GM12878 (cell line): Measurements from ENCODE around the gene SPOCD1. TPM values are rescaled to one million over a fixed set of nuclear protein-coding genes. Genes with fewer than 3 reads are reported as not detected.

Experiments
- ATAC-seq: fragments of 200-7000 bp; cut with Tn5 transposase; 3 replicates; pipeline ENCODE4 v1.9.1; 2020; ENCODE audit warnings: mild to moderate bottlenecking, moderate library complexity
- BruUV-seq: library from RNA; stranded (reverse); fragments of 400-500 nt; replicated peaks from 2 replicates; lab custom pipeline; 2021; lab: Mats Ljungman, UMichigan
- CTCF ChIA-PET: fragments of 300-600 bp; sonication (Branson Sonifier 250); formaldehyde crosslinking; extraction: SDS; loops from one replicate; lab custom pipeline; 2021; ENCODE audit warnings: inconsistent platforms; lab: Yijun Ruan, JAX
- POLR2A ChIA-PET: fragments of 350-600 bp; formaldehyde crosslinking; extraction: SDS; loops from one replicate; lab custom pipeline; 2021; ENCODE audit warnings: inconsistent platforms; lab: Charles Lee
- RAD21 ChIA-PET: fragments of 300-600 bp; sonication (Branson Sonifier 250); formaldehyde crosslinking; loops from one replicate; lab custom pipeline; 2023; ENCODE audit warnings: antibody characterized with exemption; ENCODE audit not compliant: unreplicated experiment; lab: Charles Lee
- SMC1A ChIA-PET: fragments of 300-600 bp; sonication (Branson Sonifier 250); formaldehyde crosslinking; loops from one replicate; lab custom pipeline; 2023; ENCODE audit not compliant: unreplicated experiment, uncharacterized antibody; lab: Charles Lee
- DNase-seq: peaks from one replicate; pipeline ENCODE4 v3.0.0-alpha.2; 2011; ENCODE audit warnings: low read depth, low spot score
- FAIRE-seq: peaks from 3 replicates; lab custom pipeline; 2011; peaks lifted over from hg19 to GRCh38; lab: Jason Lieb, UNC
- H2AFZ ChIP-seq: 2 replicates; pipeline ENCODE4 v1.6.0; 2011; ENCODE audit warnings: low read depth, low read length, control low read depth; ENCODE audit not compliant: control insufficient read depth
- H3K27ac ChIP-seq: 2 replicates; pipeline ENCODE4 v1.5.1; 2011; ENCODE audit warnings: control low read depth; ENCODE audit not compliant: control insufficient read depth, insufficient read depth
- H3K27me3 ChIP-seq, 2 experiments: replicated peaks in 1 of 2; 2 replicates each; pipeline versions ENCODE4 v1.6.0 to v1.6.1; 2011; ENCODE audit warnings: low read length in 1 of 2; ENCODE audit not compliant: control insufficient read depth in 2 of 2, insufficient read depth in 2 of 2
- H3K36me3 ChIP-seq, 2 experiments: 2 replicates each; pipeline ENCODE4 v1.5.1; 2011; ENCODE audit warnings: low read length in 1 of 2; ENCODE audit not compliant: control insufficient read depth in 2 of 2, insufficient read depth in 2 of 2
- H3K4me1 ChIP-seq: 2 replicates; pipeline ENCODE4 v1.6.1; 2011; ENCODE audit warnings: mild to moderate bottlenecking, low read length, moderate library complexity, mixed read lengths; ENCODE audit not compliant: control insufficient read depth, insufficient read depth
- H3K4me2 ChIP-seq: 2 replicates; pipeline ENCODE4 v1.6.0; 2011; ENCODE audit warnings: control low read depth; ENCODE audit not compliant: control insufficient read depth, insufficient read depth
- H3K4me3 ChIP-seq: fragments of 200-600 bp; sonication (generic); 2 replicates; pipeline ENCODE4 v1.5.1; 2016
- H3K79me2 ChIP-seq: 2 replicates; pipeline ENCODE4 v1.6.0; 2011; ENCODE audit warnings: low read length; ENCODE audit not compliant: control insufficient read depth, insufficient read depth
- H3K9ac ChIP-seq: 2 replicates; pipeline ENCODE4 v1.8.0; 2011; ENCODE audit warnings: low read length, control low read depth, mixed read lengths; ENCODE audit not compliant: control insufficient read depth, insufficient read depth
- H3K9me3 ChIP-seq: replicated peaks from 3 replicates; pipeline ENCODE4 v1.5.1; 2011; ENCODE audit warnings: mild to moderate bottlenecking, low read length; ENCODE audit not compliant: control insufficient read depth, insufficient read depth
- H4K20me1 ChIP-seq: 2 replicates; pipeline ENCODE4 v1.6.0; 2011; ENCODE audit not compliant: control insufficient read depth, insufficient read depth
- BACH1 ChIP-seq: fragments of 450-650 bp; IDR thresholded peaks from 2 replicates; pipeline ENCODE4 v1.6.1; 2017; ENCODE audit warnings: mild to moderate bottlenecking, borderline replicate concordance
- BHLHE40 ChIP-seq, 2 experiments: fragments of 450-650 bp in 1 of 2; IDR thresholded peaks; 2 replicates each; pipeline ENCODE4 v1.6.1; 2011 to 2017; ENCODE audit warnings: low read depth in 2 of 2, borderline replicate concordance in 1 of 2, improper control_type of control experiment in 1 of 2, low read length in 1 of 2, mild to moderate bottlenecking in 1 of 2
- BRCA1 ChIP-seq: IDR thresholded peaks from 2 replicates; pipeline ENCODE4 v1.6.1; 2011; ENCODE audit warnings: low read depth, low read length, improper control_type of control experiment
- CHD1 ChIP-seq: IDR thresholded peaks from 2 replicates; pipeline ENCODE4 v1.6.1; 2012; ENCODE audit warnings: low read depth, low read length, improper control_type of control experiment
- CHD4 ChIP-seq: fragments of 200-600 bp; sonication (generic); IDR thresholded peaks from 2 replicates; pipeline ENCODE4 v1.6.1; 2016; ENCODE audit warnings: mild to moderate bottlenecking
- DPF2 ChIP-seq: fragments of 450-650 bp; IDR thresholded peaks from 2 replicates; pipeline ENCODE4 v1.6.1; 2017; ENCODE audit warnings: mild to moderate bottlenecking
- EZH2 ChIP-seq: IDR thresholded peaks from 2 replicates; pipeline ENCODE4 v1.6.1; 2012; ENCODE audit warnings: low read depth, mild to moderate bottlenecking, control low read depth, inconsistent platforms, low read length, borderline replicate concordance; ENCODE audit not compliant: control insufficient read depth
- PAX8 ChIP-seq: fragments of 450-650 bp; IDR thresholded peaks from 2 replicates; pipeline ENCODE4 v1.6.1; 2017; ENCODE audit warnings: mild to moderate bottlenecking, moderate library complexity
- RCOR1 ChIP-seq: conservative IDR thresholded peaks from 2 replicates; pipeline ENCODE4 v1.6.1; 2012; ENCODE audit warnings: low read depth, low read length, improper control_type of control experiment
- WGBS: methylation state at CpG from one replicate; pipeline ENCODE4 v1.1.6; 2016; ENCODE audit warnings: low lambda C conversion rate; ENCODE audit not compliant: insufficient replicate concordance, insufficient coverage; ENCODE audit errors: missing lambda C conversion rate; 5-methylcytosine and 5-hydroxymethylcytosine counted together
- in situ Hi-C: fragments of 300-500 bp; cut with MboI; formaldehyde crosslinking; loops from 9 replicates; pipeline ENCODE4 v1.14.3; 2018; ENCODE audit warnings: mixed read lengths
- intact Hi-C: fragments of 100-400 bp; cut with micrococcal nuclease; formaldehyde crosslinking; loops from one replicate; pipeline ENCODE4 v1.14.2; 2022; ENCODE audit not compliant: unreplicated experiment
- polyA plus RNA-seq, 11 experiments: library from polyadenylated mRNA; depleted of rRNA in 4 of 11; unstranded in 6 of 11; stranded (reverse) in 5 of 11; fragments of >200 nt; fragmentation: Nextera tagmentation in 4 of 11; fragmentation: Illumina TruSeq in 1 of 11; extraction: Ambion mirVana in 4 of 11; extraction: Trizol in 1 of 11; gene quantifications; 1 replicate in 1 of 11; 2 replicates in 10 of 11; pipeline versions ENCODE4 v1.2.1 to v1.2.3, GENCODE V29; 2011 to 2016; ENCODE audit warnings: inconsistent platforms in 2 of 11, missing spikeins in 2 of 11, low read depth in 1 of 11
- total RNA-seq, 4 experiments: library from RNA; depleted of rRNA in 3 of 4; stranded (reverse); fragments of >200 nt in 3 of 4; fragmentation: Illumina TruSeq in 1 of 4; extraction: Trizol in 1 of 4; gene quantifications; 2 replicates each; pipeline versions ENCODE4 v1.2.1 to v1.2.3, GENCODE V29; 2013 to 2021
- TF ChIP-seq, protein P1 (sequence below): IDR thresholded peaks from 2 replicates; pipeline ENCODE4 v1.6.1; 2012; ENCODE audit warnings: low read depth, low read length, improper control_type of control experiment
- TF ChIP-seq, protein P2 (sequence below): fragments of 450-650 bp; IDR thresholded peaks from 2 replicates; pipeline ENCODE4 v1.6.1; 2017; ENCODE audit warnings: mild to moderate bottlenecking, moderate library complexity
- TF ChIP-seq, protein P3 (sequence below): IDR thresholded peaks from 2 replicates; pipeline ENCODE4 v1.6.1; 2011; ENCODE audit warnings: mild to moderate bottlenecking, low read depth, low read length, moderate library complexity; ENCODE audit not compliant: insufficient replicate concordance

The SPOCD1 gene
- total and polyA plus RNA-seq, 10 of the 15 experiments (the other 5 are each of a cell fraction or from before 2014, with no cell fraction given), result 0.02 to 0.65 (median 0.13) TPM; not detected in 4

DNA sequence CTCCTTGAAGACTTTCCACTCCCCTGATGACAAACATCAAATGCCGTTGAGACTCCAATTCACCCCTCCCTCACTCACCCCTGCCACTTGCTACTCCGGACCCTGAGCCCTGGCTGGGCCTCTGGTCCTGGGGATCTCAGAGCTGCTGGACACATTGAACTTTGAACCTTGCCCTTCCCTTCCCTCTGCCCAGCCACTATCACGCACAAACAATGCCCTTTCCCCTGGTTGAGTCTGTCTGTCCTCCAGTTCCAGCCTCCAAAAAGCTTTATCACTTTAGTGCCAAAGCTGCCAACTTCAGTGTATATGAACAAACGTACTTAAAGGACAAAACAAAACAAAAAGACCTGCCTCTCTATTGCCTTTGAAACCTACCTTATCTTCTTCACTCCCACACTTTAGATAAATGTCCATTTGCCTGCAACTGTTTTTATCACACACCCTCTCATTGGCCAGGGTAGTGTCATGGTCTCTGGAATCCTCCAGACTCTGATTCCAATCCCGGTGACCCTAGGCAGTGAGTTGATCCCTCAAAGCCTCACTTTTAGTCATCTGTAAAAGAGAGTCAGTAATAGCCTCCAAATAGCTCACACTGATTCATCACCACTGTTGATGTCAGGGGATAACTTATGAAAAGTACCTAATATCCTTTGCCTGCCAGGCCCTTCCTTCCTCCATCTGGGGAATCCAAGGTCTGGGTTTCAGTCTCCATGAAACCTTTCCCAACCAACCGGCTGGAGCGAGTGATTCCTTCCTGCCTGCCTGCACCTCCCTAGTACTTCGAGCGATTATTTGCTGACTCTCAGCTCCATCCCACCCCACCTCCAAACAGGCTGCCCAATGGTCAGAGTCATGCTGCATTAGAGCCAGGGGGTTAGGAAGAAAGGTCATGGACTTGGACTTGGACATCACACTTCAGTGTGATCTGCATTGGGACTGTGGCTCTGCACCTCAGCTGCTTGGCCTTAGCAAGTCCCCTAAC lies 15.9 kb upstream of the SPOCD1 start:
- 61% methylated on average over 9 of the region's 9 CpGs for WGBS
- CTCF ChIA-PET, result interaction anchor here (0.7 to 7.5 kb wide), 2 partner anchors 132 to 179 kb away, joined by 3 to 88 read pairs; no protein-coding TSS in a partner anchor

More for the DNA sequence above, 15.9 kb upstream of the SPOCD1 start:
- ChIA-PET SMC1A (interaction anchor here (0.7 to 7.4 kb wide), 5 partner anchors 9 to 131 kb away, joined by 3 to 65 read pairs (median 4); partner anchors contain the start of gene SPOCD1), RAD21 (no interaction called here), POLR2A (no interaction called here)
- Histone ChIP-seq H3K4me2 (no peak overlapping the region), H3K9ac (no peak overlapping the region), H3K27me3 (peaks cover 0 to 1% of the 10 kb centered on the region in 2 experiments; a peak in 1 of 4 replicates), H4K20me1 (no peaks in the 10 kb centered on the region), H3K36me3 (no peaks in the 10 kb centered on the region), H3K4me3 (no peak overlapping the region), H3K27ac (no peak overlapping the region), H3K4me1 (peaks cover 16% of the 10 kb centered on the region), H2AFZ (no peak overlapping the region), H3K9me3 (no peaks in the 10 kb centered on the region), H3K79me2 (no peaks in the 10 kb centered on the region)
- ATAC-seq (no peak), DNase-seq (no peak), FAIRE-seq (no peak)
- no peak for TF ChIP-seq EZH2
- no peak for TF ChIP-seq PAX8
- TF ChIP-seq, protein P1, sequence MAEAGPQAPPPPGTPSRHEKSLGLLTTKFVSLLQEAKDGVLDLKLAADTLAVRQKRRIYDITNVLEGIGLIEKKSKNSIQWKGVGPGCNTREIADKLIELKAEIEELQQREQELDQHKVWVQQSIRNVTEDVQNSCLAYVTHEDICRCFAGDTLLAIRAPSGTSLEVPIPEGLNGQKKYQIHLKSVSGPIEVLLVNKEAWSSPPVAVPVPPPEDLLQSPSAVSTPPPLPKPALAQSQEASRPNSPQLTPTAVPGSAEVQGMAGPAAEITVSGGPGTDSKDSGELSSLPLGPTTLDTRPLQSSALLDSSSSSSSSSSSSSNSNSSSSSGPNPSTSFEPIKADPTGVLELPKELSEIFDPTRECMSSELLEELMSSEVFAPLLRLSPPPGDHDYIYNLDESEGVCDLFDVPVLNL, result no peak
- no peak for TF ChIP-seq DPF2
- TF ChIP-seq CHD4, result no peak
- TF ChIP-seq, protein P2, sequence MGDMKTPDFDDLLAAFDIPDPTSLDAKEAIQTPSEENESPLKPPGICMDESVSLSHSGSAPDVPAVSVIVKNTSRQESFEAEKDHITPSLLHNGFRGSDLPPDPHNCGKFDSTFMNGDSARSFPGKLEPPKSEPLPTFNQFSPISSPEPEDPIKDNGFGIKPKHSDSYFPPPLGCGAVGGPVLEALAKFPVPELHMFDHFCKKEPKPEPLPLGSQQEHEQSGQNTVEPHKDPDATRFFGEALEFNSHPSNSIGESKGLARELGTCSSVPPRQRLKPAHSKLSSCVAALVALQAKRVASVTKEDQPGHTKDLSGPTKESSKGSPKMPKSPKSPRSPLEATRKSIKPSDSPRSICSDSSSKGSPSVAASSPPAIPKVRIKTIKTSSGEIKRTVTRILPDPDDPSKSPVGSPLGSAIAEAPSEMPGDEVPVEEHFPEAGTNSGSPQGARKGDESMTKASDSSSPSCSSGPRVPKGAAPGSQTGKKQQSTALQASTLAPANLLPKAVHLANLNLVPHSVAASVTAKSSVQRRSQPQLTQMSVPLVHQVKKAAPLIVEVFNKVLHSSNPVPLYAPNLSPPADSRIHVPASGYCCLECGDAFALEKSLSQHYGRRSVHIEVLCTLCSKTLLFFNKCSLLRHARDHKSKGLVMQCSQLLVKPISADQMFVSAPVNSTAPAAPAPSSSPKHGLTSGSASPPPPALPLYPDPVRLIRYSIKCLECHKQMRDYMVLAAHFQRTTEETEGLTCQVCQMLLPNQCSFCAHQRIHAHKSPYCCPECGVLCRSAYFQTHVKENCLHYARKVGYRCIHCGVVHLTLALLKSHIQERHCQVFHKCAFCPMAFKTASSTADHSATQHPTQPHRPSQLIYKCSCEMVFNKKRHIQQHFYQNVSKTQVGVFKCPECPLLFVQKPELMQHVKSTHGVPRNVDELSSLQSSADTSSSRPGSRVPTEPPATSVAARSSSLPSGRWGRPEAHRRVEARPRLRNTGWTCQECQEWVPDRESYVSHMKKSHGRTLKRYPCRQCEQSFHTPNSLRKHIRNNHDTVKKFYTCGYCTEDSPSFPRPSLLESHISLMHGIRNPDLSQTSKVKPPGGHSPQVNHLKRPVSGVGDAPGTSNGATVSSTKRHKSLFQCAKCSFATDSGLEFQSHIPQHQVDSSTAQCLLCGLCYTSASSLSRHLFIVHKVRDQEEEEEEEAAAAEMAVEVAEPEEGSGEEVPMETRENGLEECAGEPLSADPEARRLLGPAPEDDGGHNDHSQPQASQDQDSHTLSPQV, result no peak
- TF ChIP-seq RCOR1, result no peak
- TF ChIP-seq, protein P3, sequence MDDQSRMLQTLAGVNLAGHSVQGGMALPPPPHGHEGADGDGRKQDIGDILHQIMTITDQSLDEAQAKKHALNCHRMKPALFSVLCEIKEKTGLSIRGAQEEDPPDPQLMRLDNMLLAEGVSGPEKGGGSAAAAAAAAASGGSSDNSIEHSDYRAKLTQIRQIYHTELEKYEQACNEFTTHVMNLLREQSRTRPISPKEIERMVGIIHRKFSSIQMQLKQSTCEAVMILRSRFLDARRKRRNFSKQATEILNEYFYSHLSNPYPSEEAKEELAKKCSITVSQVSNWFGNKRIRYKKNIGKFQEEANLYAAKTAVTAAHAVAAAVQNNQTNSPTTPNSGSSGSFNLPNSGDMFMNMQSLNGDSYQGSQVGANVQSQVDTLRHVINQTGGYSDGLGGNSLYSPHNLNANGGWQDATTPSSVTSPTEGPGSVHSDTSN, result no peak
- TF ChIP-seq BHLHE40 (IDR thresholded peaks at IDR 0.05; ENCODE audit: borderline replicate concordance in 1 of 2, low read depth in 2 of 2, low read length in 1 of 2), result no peak
- TF ChIP-seq CHD1, result no peak
- no peak for TF ChIP-seq BRCA1
- no peak for TF ChIP-seq BACH1
- in situ Hi-C loops, result no loop called here
- no TSS peak for BruUV-seq
- intact Hi-C loops, result no loop called here
